ENCODE data around the gene MOCS1. TPM values are rescaled to one million over a fixed set of nuclear protein-coding genes. Genes with fewer than 3 reads are reported as not detected.

MOCS1 gene
- total RNA-seq, 3 donors from 2014 or later: 22.0 to 30.9 (median 22.3) TPM

- ATAC-seq (peak; percentile 5), DNase-seq (no peak)
- peaks cover 29% of the 10 kb centered on the region for H3K4me1 ChIP-seq (ENCODE audit: low read depth)
- H3K9me3 ChIP-seq: no peaks in the 10 kb centered on the region
- H3K4me3 ChIP-seq: no peak overlapping the region
- H3K36me3 ChIP-seq (ENCODE audit: low read depth): no peaks in the 10 kb centered on the region
- TF ChIP-seq, protein P1, sequence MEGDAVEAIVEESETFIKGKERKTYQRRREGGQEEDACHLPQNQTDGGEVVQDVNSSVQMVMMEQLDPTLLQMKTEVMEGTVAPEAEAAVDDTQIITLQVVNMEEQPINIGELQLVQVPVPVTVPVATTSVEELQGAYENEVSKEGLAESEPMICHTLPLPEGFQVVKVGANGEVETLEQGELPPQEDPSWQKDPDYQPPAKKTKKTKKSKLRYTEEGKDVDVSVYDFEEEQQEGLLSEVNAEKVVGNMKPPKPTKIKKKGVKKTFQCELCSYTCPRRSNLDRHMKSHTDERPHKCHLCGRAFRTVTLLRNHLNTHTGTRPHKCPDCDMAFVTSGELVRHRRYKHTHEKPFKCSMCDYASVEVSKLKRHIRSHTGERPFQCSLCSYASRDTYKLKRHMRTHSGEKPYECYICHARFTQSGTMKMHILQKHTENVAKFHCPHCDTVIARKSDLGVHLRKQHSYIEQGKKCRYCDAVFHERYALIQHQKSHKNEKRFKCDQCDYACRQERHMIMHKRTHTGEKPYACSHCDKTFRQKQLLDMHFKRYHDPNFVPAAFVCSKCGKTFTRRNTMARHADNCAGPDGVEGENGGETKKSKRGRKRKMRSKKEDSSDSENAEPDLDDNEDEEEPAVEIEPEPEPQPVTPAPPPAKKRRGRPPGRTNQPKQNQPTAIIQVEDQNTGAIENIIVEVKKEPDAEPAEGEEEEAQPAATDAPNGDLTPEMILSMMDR (IDR thresholded peaks at IDR 0.05): no peak
- intact Hi-C loops (cut with DNase I, micrococcal nuclease): no loop called here
Measured at GRCh38 chr6:39924283-39924682, 10.0 kb downstream of the MOCS1 start.

DNA sequence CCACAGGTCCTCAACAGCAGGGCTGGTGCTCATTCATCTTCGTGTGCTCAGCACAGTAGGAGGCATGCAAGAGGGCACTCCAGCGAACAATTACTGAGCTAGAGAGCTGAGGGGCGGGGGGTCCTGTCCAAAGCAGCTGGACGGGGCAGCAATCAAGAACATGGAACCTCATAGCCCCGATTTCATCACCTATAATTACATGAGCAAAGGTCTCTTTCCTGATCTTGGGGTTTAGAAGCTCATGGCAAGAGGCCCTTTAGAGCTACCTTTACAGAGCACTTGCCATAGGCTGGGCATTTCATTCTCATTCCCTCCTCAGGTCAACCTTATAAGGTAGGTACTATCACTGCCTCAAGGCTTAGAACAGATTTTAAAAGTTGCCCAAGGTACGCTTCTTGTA is 10.4 kb downstream of the MOCS1 start:
- Histone ChIP-seq H3K4me1 (ENCODE audit: low read depth) (peaks cover 33% of the 10 kb centered on the region), H3K4me3 (no peak overlapping the region), H3K9me3 (no peaks in the 10 kb centered on the region), H3K36me3 (ENCODE audit: low read depth) (no peaks in the 10 kb centered on the region)
- TF ChIP-seq, protein P1 (IDR thresholded peaks at IDR 0.05): no peak
- ATAC-seq (peak; percentile 4), DNase-seq (no peak)
- intact Hi-C loops (cut with DNase I, micrococcal nuclease): no loop called here

- ATAC-seq (peak; percentile 90), DNase-seq (peak; percentile 83 to 84 (median 84))
- Histone ChIP-seq H3K4me3 (no peak overlapping the region), H3K4me1 (ENCODE audit: low read depth) (peaks cover 35% of the 10 kb centered on the region), H3K9me3 (no peaks in the 10 kb centered on the region), H3K36me3 (ENCODE audit: low read depth) (no peaks in the 10 kb centered on the region)
- intact Hi-C loops (cut with DNase I, micrococcal nuclease): no loop called here
- TF ChIP-seq, protein P1 (IDR thresholded peaks at IDR 0.05): no peak
Measured at GRCh38 chr6:39923394-39923793, 10.9 kb downstream of the MOCS1 start.

DNA sequence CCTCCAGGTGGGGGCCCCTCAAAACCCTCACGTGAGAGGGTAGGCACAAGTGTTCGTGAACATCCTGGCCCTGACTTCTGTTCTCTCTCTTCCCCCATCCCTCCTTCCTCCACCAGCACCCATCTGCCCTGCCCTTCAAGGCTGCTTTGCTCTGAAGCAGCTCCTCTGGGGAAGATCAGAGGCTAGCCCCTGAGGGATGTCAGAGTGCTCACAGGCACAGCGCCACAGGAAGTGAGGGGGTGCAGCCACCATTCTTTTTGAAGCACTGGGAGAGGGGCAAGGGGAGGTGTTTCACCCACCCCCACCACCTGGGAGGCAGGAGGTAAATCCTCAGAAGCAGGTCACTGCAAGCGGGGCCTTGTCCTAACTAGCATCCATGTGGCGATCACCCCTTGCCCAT is 11.4 kb downstream of the MOCS1 start:
- Histone ChIP-seq H3K4me3 (no peak overlapping the region), H3K36me3 (ENCODE audit: low read depth) (no peaks in the 10 kb centered on the region), H3K4me1 (ENCODE audit: low read depth) (peaks cover 36% of the 10 kb centered on the region), H3K9me3 (no peaks in the 10 kb centered on the region)
- ATAC-seq (no peak), DNase-seq (no peak)
- intact Hi-C loops (cut with DNase I, micrococcal nuclease): no loop called here
- TF ChIP-seq, protein P1 (IDR thresholded peaks at IDR 0.05): no peak

DNA sequence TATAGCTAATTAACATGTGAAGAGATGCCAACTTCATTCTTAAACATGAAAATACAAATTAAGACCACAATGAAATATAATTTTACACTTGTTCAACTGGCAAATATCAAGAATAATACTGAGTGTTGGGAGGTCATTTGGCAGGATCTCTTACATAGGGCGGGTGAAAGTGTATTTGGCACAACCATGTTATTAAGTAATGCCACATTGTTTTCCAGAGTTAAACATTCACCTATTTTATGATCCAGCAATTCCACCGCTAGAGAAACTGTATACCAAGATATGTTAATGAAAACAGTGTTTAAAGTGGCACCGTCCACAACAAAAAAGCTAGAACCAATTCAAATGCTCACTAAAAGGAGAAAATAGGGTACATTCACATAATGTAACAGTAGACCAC is 14.1 kb downstream of the MOCS1 start:
- H3K9me3 ChIP-seq: no peaks in the 10 kb centered on the region
- ATAC-seq (peak; percentile 74), DNase-seq (no peak)
- TF ChIP-seq, protein P1 (IDR thresholded peaks at IDR 0.05): no peak
- H3K4me3 ChIP-seq: no peak overlapping the region
- H3K36me3 ChIP-seq (ENCODE audit: low read depth): no peaks in the 10 kb centered on the region
- intact Hi-C loops (cut with DNase I, micrococcal nuclease): no loop called here
- H3K4me1 ChIP-seq (ENCODE audit: low read depth): peaks cover 37% of the 10 kb centered on the region

DNA sequence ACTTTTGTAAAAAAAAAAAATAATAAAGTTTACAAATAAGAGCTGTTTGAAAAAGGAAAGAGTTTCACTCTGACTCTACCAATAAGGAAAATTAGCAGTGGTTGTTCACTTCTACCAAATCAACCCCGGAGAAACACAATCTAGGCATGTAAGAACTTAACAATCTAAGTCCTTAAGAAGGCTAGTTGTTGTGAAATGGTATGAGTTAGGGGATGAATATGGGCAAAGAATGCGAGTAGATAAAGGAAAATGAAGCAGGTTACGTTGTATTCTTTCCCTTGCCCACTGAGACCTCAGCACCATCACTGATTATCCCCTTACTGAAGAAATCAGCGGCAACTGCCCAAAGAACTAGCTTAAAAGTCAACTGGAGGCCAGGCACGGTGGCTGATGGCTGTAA is 15.4 kb downstream of the MOCS1 start:
- TF ChIP-seq, protein P1 (IDR thresholded peaks at IDR 0.05): no peak
- no peak overlapping the region for H3K4me3 ChIP-seq
- ATAC-seq (no peak), DNase-seq (no peak)
- H3K9me3 ChIP-seq: no peaks in the 10 kb centered on the region
- intact Hi-C loops (cut with DNase I, micrococcal nuclease): no loop called here
- no peaks in the 10 kb centered on the region for H3K36me3 ChIP-seq (ENCODE audit: low read depth)
- peaks cover 35% of the 10 kb centered on the region for H3K4me1 ChIP-seq (ENCODE audit: low read depth)
